Left lung (tissue), 10 donors: ENCODE measurements around the gene KCNK18. TPM values are rescaled to one million over a fixed set of nuclear protein-coding genes. Genes with fewer than 3 reads are reported as not detected.

Experiments used
- ATAC-seq: fragments of 200-7000 bp; cut with Tn5 transposase; one replicate; pipeline ENCODE4 v1.9.1; 2020; ENCODE audit warnings: moderate library complexity
- DNase-seq, 4 donors: peaks; one replicate each; pipeline ENCODE4 v3.0.0-alpha.2; 2013 to 2020
- H3K27ac ChIP-seq, 2 donors: fragments of 200-600 bp; sonication (generic) in 1 of 2; one replicate each; pipeline versions ENCODE4 v1.5.0 to v1.8.0; 2020 to 2021
- H3K27me3 ChIP-seq, 2 donors: fragments of 200-600 bp; sonication (generic) in 1 of 2; one replicate each; pipeline versions ENCODE4 v1.5.0 to v1.8.0; 2020 to 2021
- H3K36me3 ChIP-seq, 2 donors: fragments of 200-600 bp; sonication (generic) in 1 of 2; one replicate each; pipeline versions ENCODE4 v1.5.0 to v1.8.0; 2020 to 2021
- H3K4me1 ChIP-seq, 2 donors: fragments of 200-600 bp; one replicate each; pipeline ENCODE4 v1.8.0; 2021
- H3K4me3 ChIP-seq, 2 donors: fragments of 200-600 bp; sonication (generic) in 1 of 2; one replicate each; pipeline versions ENCODE4 v1.5.0 to v1.8.0; 2020 to 2021; ENCODE audit warnings: mild to moderate bottlenecking in 1 of 2
- H3K9me3 ChIP-seq, 2 donors: fragments of 200-600 bp; sonication (generic) in 1 of 2; one replicate each; pipeline versions ENCODE4 v1.5.0 to v1.8.0; 2020 to 2021
- CTCF ChIP-seq, 2 donors: fragments of 200-600 bp; sonication (generic) in 1 of 2; IDR thresholded peaks; one replicate each; pipeline versions ENCODE4 v1.5.0 to v1.8.0; 2021; ENCODE audit warnings: antibody characterized with exemption in 2 of 2
- intact Hi-C, 2 donors: fragments of 100-400 bp; cut with DNase I; formaldehyde crosslinking; loops; one replicate each; pipeline versions ENCODE4 v1.11.2 to v1.14.2; 2022
- polyA plus RNA-seq, 6 donors: library from polyadenylated mRNA; unstranded; fragments of 120-200 nt; gene quantifications; one replicate each; pipeline ENCODE4 v1.2.1, GENCODE V29; 2013; ENCODE audit not compliant: insufficient read length in 6 of 6
- total RNA-seq, 2 donors: library from RNA; stranded (reverse); fragmentation: NEBNext Ultra II Directional; extraction: Animal tissue kit (Norgen Biotek cat#: 25700); gene quantifications; one replicate each; pipeline ENCODE4 v1.2.1, GENCODE V29; 2021
- donor health status: DM: no; HTN: yes; CAD: no.
- donor health status: DM: no; HTN: no; CAD: no.

The KCNK18 gene
- total and polyA plus RNA-seq, 8 donors = not detected

- Histone ChIP-seq H3K27ac (no peak overlapping the region), H3K36me3 (no peaks in the 10 kb centered on the region), H3K4me3 (no peak overlapping the region), H3K9me3 (no peaks in the 10 kb centered on the region), H3K4me1 (peaks cover 0 to 18% of the 10 kb centered on the region in 2 donors), H3K27me3 (peaks cover 31 to 81% of the 10 kb centered on the region in 2 donors)
- ATAC-seq = no peak
- no peak for TF ChIP-seq CTCF (IDR thresholded peaks at IDR 0.05)
- DNase-seq = no peak
- intact Hi-C loops = no loop called here
Observed at GRCh38 chr10:117242463-117242832, 45.2 kb downstream of the KCNK18 start.

- peaks cover 0 to 4% of the 10 kb centered on the region in 2 donors for H3K4me1 ChIP-seq
- DNase-seq = no peak
- intact Hi-C loops = no loop called here
- no peak overlapping the region for H3K4me3 ChIP-seq
- H3K36me3 ChIP-seq = no peaks in the 10 kb centered on the region
- H3K9me3 ChIP-seq = no peaks in the 10 kb centered on the region
- ATAC-seq = no peak
- no peak for TF ChIP-seq CTCF (IDR thresholded peaks at IDR 0.05)
- H3K27me3 ChIP-seq = peaks cover 8 to 69% of the 10 kb centered on the region in 2 donors
- H3K27ac ChIP-seq = no peak overlapping the region
Observed at GRCh38 chr10:117246997-117247671, 49.8 kb downstream of the KCNK18 start.

GRCh38 chr10:117248750-117249465, 51.6 kb downstream of the KCNK18 start:
- TF ChIP-seq CTCF (IDR thresholded peaks at IDR 0.05) = no peak
- H3K9me3 ChIP-seq = no peaks in the 10 kb centered on the region

GRCh38 chr10:117249493-117250093, 52.3 kb downstream of the KCNK18 start:
- Histone ChIP-seq H3K4me3 (no peak overlapping the region), H3K36me3 (no peaks in the 10 kb centered on the region), H3K27me3 (peaks cover 0 to 66% of the 10 kb centered on the region in 2 donors), H3K4me1 (peaks cover 0 to 4% of the 10 kb centered on the region in 2 donors), H3K27ac (no peak overlapping the region), H3K9me3 (no peaks in the 10 kb centered on the region)
- intact Hi-C loops = no loop called here
- no peak for ATAC-seq
- no peak for DNase-seq
- no peak for TF ChIP-seq CTCF (IDR thresholded peaks at IDR 0.05)

More at GRCh38 chr10:117248750-117249465, 51.6 kb downstream of the KCNK18 start:
- intact Hi-C loops = no loop called here
- DNase-seq (no peak), ATAC-seq (no peak)
- H3K36me3 ChIP-seq = no peaks in the 10 kb centered on the region
- peaks cover 0 to 4% of the 10 kb centered on the region in 2 donors for H3K4me1 ChIP-seq
- peaks cover 0 to 64% of the 10 kb centered on the region in 2 donors for H3K27me3 ChIP-seq
- H3K4me3 ChIP-seq = no peak overlapping the region
- no peak overlapping the region for H3K27ac ChIP-seq

- TF ChIP-seq CTCF (IDR thresholded peaks at IDR 0.05) = no peak
- intact Hi-C loops = no loop called here
- Histone ChIP-seq H3K27me3 (peaks cover 0 to 66% of the 10 kb centered on the region in 2 donors), H3K9me3 (no peaks in the 10 kb centered on the region), H3K4me3 (no peak overlapping the region), H3K27ac (no peak overlapping the region), H3K4me1 (peaks cover 0 to 4% of the 10 kb centered on the region in 2 donors), H3K36me3 (no peaks in the 10 kb centered on the region)
- DNase-seq (no peak), ATAC-seq (no peak)
Observed at GRCh38 chr10:117250411-117250810, 53.1 kb downstream of the KCNK18 start.
